Stimulated activated CD4-positive, alpha-beta T cell treated with anti-CD3 and anti-CD28 coated beads, TNF-alpha, amount 100 ng/mL, for 48 hours (primary cell): ENCODE data around the gene TBC1D1.
"Not testable (repeated sequence)": the region's sequence is repeated elsewhere in the genome, so short reads cannot be mapped to it uniquely, and the experiment has no call there.

Source experiments
- DNase-seq, 3 donors: peaks; one replicate each; pipeline ENCODE4 v3.0.0-alpha.2; 2020; ENCODE audit warnings: low read depth in 3 of 3

The TBC1D1 gene

GRCh38 chr4:38013461-38014366 lies 122.8 kb downstream of the TBC1D1 start:
- no peak for DNase-seq

- no peak for DNase-seq
Measured at GRCh38 chr4:38014421-38014852, 123.6 kb downstream of the TBC1D1 start.

- no peak for DNase-seq
Measured at GRCh38 chr4:38015886-38016515, 125.1 kb downstream of the TBC1D1 start.

GRCh38 chr4:38016698-38017097 lies 125.8 kb downstream of the TBC1D1 start:
- DNase-seq: no peak

- DNase-seq: no peak
Measured at GRCh38 chr4:38017609-38018008, 126.7 kb downstream of the TBC1D1 start.

GRCh38 chr4:38020386-38020785 lies 129.5 kb downstream of the TBC1D1 start:
- DNase-seq: no peak

- not testable (repeated sequence) for DNase-seq
Measured at GRCh38 chr4:38020961-38021360, 130.1 kb downstream of the TBC1D1 start.

GRCh38 chr4:38021751-38022150 lies 130.9 kb downstream of the TBC1D1 start:
- DNase-seq: no peak

- no peak for DNase-seq
Measured at GRCh38 chr4:38023347-38024205, 132.7 kb downstream of the TBC1D1 start.

- no peak for DNase-seq
Measured at GRCh38 chr4:38024206-38024509, 133.3 kb downstream of the TBC1D1 start.

GRCh38 chr4:38025665-38026064 lies 134.8 kb downstream of the TBC1D1 start:
- no peak for DNase-seq

GRCh38 chr4:38026158-38026740 lies 135.4 kb downstream of the TBC1D1 start:
- no peak for DNase-seq

GRCh38 chr4:38030023-38030422 lies 139.1 kb downstream of the TBC1D1 start:
- no peak for DNase-seq

GRCh38 chr4:38034986-38035882 lies 144.3 kb downstream of the TBC1D1 start:
- DNase-seq: peak in 1 of 3 donors; percentile 32

GRCh38 chr4:38036548-38036947 lies 145.7 kb downstream of the TBC1D1 start:
- no peak for DNase-seq

GRCh38 chr4:38037612-38038011 lies 146.7 kb downstream of the TBC1D1 start:
- DNase-seq: no peak

- no peak for DNase-seq
Measured at GRCh38 chr4:38040619-38041018, 149.7 kb downstream of the TBC1D1 start.

GRCh38 chr4:38044060-38044459 lies 153.2 kb downstream of the TBC1D1 start:
- no peak for DNase-seq

- DNase-seq: no peak
Measured at GRCh38 chr4:38045289-38045988, 154.6 kb downstream of the TBC1D1 start.
